Esophagus muscularis mucosa (tissue), 3 donors: ENCODE data around the gene KANK4.

Experiments used
- CTCF ChIP-seq, 3 experiments: fragments of 200-600 bp in 2 of 3; fragments of 450-650 bp in 1 of 3; sonication (generic) in 2 of 3; IDR thresholded peaks; one replicate each; pipeline ENCODE4 v1.5.1; 2017 to 2019; ENCODE audit warnings: antibody characterized with exemption in 3 of 3, mild to moderate bottlenecking in 2 of 3, moderate library complexity in 1 of 3
- POLR2A ChIP-seq: fragments of 450-650 bp; IDR thresholded peaks from one replicate; pipeline ENCODE4 v1.6.1; 2017; ENCODE audit warnings: antibody characterized with exemption, moderate library complexity, mild to moderate bottlenecking, low read depth

- TF ChIP-seq CTCF (IDR thresholded peaks at IDR 0.05): no peak
- TF ChIP-seq POLR2A: no peak
Measured at GRCh38 chr1:62237950-62238374, 81.3 kb downstream of the KANK4 start.
